A549 (cell line): ENCODE results near the gene SLC39A5. TPM values are rescaled to one million over a fixed set of nuclear protein-coding genes. Genes with fewer than 3 reads are reported as not detected.

ENCODE experiments used
- ATAC-seq, 2 experiments: fragments of 200-7000 bp in 1 of 2; fragments of >200 bp in 1 of 2; cut with Nextera tagmentation in 1 of 2; cut with Tn5 transposase in 1 of 2; 3 replicates each; pipeline versions ENCODE4 v1.8.0 to v1.9.1; 2018 to 2020; ENCODE audit warnings: mild to moderate bottlenecking in 1 of 2, moderate library complexity in 1 of 2
- CTCF ChIA-PET: fragments of 300-600 bp; sonication (Branson Sonifier 250); formaldehyde crosslinking; extraction: SDS; loops from one replicate; lab custom pipeline; 2021; ENCODE audit warnings: antibody characterized with exemption, inconsistent platforms; lab: Yijun Ruan, JAX
- POLR2A ChIA-PET: fragments of 350-600 bp; formaldehyde crosslinking; extraction: SDS; loops from one replicate; lab custom pipeline; 2021; ENCODE audit warnings: antibody characterized with exemption, inconsistent platforms; lab: Yijun Ruan, JAX
- DNase-seq, 2 experiments: peaks; one replicate each; pipeline versions ENCODE4 v3.0.0 to v3.0.0-alpha.2; 2011 to 2016; ENCODE audit warnings: low read depth in 1 of 2, low spot score in 1 of 2
- FAIRE-seq: peaks from 2 replicates; lab custom pipeline; 2011; peaks lifted over from hg19 to GRCh38; lab: Jason Lieb, UNC
- H3K27ac ChIP-seq, 2 experiments: fragments of >200 bp; sonication (Bioruptor Twin); formaldehyde crosslinking; 3 replicates each; pipeline ENCODE4 v1.5.1; 2016 to 2017
- H3K4me1 ChIP-seq: fragments of >200 bp; sonication (Bioruptor Twin); formaldehyde crosslinking; 3 replicates; pipeline ENCODE4 v1.6.1; 2016
- H3K4me2 ChIP-seq: fragments of >200 bp; sonication (Bioruptor Twin); formaldehyde crosslinking; 3 replicates; pipeline ENCODE4 v1.6.1; 2016
- H3K4me3 ChIP-seq: fragments of >200 bp; sonication (Bioruptor Twin); formaldehyde crosslinking; 3 replicates; pipeline ENCODE4 v1.5.1; 2016
- H3K9me3 ChIP-seq: fragments of >200 bp; sonication (Bioruptor Twin); formaldehyde crosslinking; 3 replicates; pipeline ENCODE4 v1.6.1; 2016
- BCL3 ChIP-seq: fragments of >200 bp; sonication (Bioruptor Twin); formaldehyde crosslinking; IDR thresholded peaks from 3 replicates; pipeline ENCODE4 v1.6.1; 2016
- BHLHE40 ChIP-seq: IDR thresholded peaks from 2 replicates; pipeline ENCODE4 v1.6.1; 2012; ENCODE audit warnings: low read depth, low read length, inconsistent platforms
- CBX8 ChIP-seq: fragments of 200-600 bp; sonication (generic); IDR thresholded peaks from 2 replicates; pipeline ENCODE4 v1.6.1; 2016
- CEBPB ChIP-seq, 2 experiments: fragments of >200 bp in 1 of 2; sonication (Bioruptor Twin) in 1 of 2; formaldehyde crosslinking in 1 of 2; IDR thresholded peaks; 2 replicates each; pipeline ENCODE4 v1.6.1; 2012 to 2016
- CHD2 ChIP-seq: fragments of 150-350 bp; IDR thresholded peaks from 2 replicates; pipeline ENCODE4 v1.6.1; 2014; ENCODE audit warnings: low read length; ENCODE audit not compliant: partially characterized antibody
- FOSB ChIP-seq: fragments of 250-450 bp; sonication (Bioruptor Pico); IDR thresholded peaks from 2 replicates; pipeline ENCODE4 v1.5.0; 2020; ENCODE audit warnings: mild to moderate bottlenecking, moderate library complexity
- GATA3 ChIP-seq: IDR thresholded peaks from 2 replicates; pipeline ENCODE4 v1.6.1; 2012; ENCODE audit warnings: borderline replicate concordance
- HES2 ChIP-seq: fragments of >200 bp; sonication (Bioruptor Twin); formaldehyde crosslinking; IDR thresholded peaks from 2 replicates; pipeline ENCODE4 v1.6.1; 2016
- HEYL ChIP-seq: fragments of 250-450 bp; sonication (Bioruptor Pico); IDR thresholded peaks from 2 replicates; pipeline ENCODE4 v1.8.0; 2021; ENCODE audit warnings: mild to moderate bottlenecking, moderate library complexity
- JUNB ChIP-seq: fragments of >200 bp; sonication (Bioruptor Twin); formaldehyde crosslinking; IDR thresholded peaks from 2 replicates; pipeline ENCODE4 v1.6.1; 2016
- KDM5A ChIP-seq: fragments of 200-600 bp; sonication (generic); IDR thresholded peaks from 2 replicates; pipeline ENCODE4 v1.6.1; 2016; ENCODE audit warnings: antibody characterized with exemption, mild to moderate bottlenecking
- MAFK ChIP-seq: fragments of 450-650 bp; IDR thresholded peaks from 2 replicates; pipeline ENCODE4 v1.6.1; 2014; ENCODE audit not compliant: partially characterized antibody
- MAZ ChIP-seq: fragments of 150-350 bp; IDR thresholded peaks from 2 replicates; pipeline ENCODE4 v1.6.1; 2014; ENCODE audit warnings: antibody characterized with exemption, low read depth, low read length, borderline replicate concordance
- NPAS2 ChIP-seq: fragments of 250-450 bp; sonication (Bioruptor Pico); IDR thresholded peaks from 2 replicates; pipeline ENCODE4 v1.8.0; 2022; ENCODE audit warnings: mild to moderate bottlenecking, moderate library complexity, borderline replicate concordance
- POLR2A ChIP-seq: IDR thresholded peaks from 2 replicates; pipeline ENCODE4 v1.6.1; 2012; ENCODE audit warnings: mild to moderate bottlenecking, low read length
- RAD21 ChIP-seq, 2 experiments: fragments of >200 bp in 1 of 2; sonication (Bioruptor Twin) in 1 of 2; formaldehyde crosslinking in 1 of 2; IDR thresholded peaks in 1 of 2; conservative IDR thresholded peaks in 1 of 2; 2 replicates in 1 of 2; 3 replicates in 1 of 2; pipeline ENCODE4 v1.6.1; 2012 to 2018; ENCODE audit warnings: inconsistent platforms in 1 of 2
- SMC3 ChIP-seq: fragments of >200 bp; sonication (Bioruptor Twin); formaldehyde crosslinking; IDR thresholded peaks from 3 replicates; pipeline ENCODE4 v1.6.1; 2018; ENCODE audit warnings: inconsistent platforms
- TFCP2L1 ChIP-seq: fragments of 250-450 bp; sonication (Bioruptor Pico); IDR thresholded peaks from 2 replicates; pipeline ENCODE4 v1.5.0; 2021; ENCODE audit warnings: mild to moderate bottlenecking
- TP53 ChIP-seq: fragments of 250-450 bp; sonication (Bioruptor Pico); IDR thresholded peaks from 2 replicates; pipeline ENCODE4 v1.5.0; 2021; ENCODE audit warnings: mild to moderate bottlenecking, moderate library complexity
- USF2 ChIP-seq: fragments of 450-650 bp; IDR thresholded peaks from 2 replicates; pipeline ENCODE4 v1.6.1; 2014; ENCODE audit warnings: antibody characterized with exemption
- ZC3H11A ChIP-seq: fragments of 450-650 bp; IDR thresholded peaks from 2 replicates; pipeline ENCODE4 v1.6.1; 2014; ENCODE audit warnings: antibody characterized with exemption, mild to moderate bottlenecking
- ZFP36 ChIP-seq: fragments of 450-650 bp; IDR thresholded peaks from 2 replicates; pipeline ENCODE4 v1.6.1; 2014; ENCODE audit warnings: borderline replicate concordance; ENCODE audit not compliant: partially characterized antibody
- ZNF302 ChIP-seq: fragments of 250-450 bp; sonication (Bioruptor Pico); IDR thresholded peaks from 2 replicates; pipeline ENCODE4 v1.9.0; 2021; ENCODE audit warnings: inconsistent platforms, mild to moderate bottlenecking, moderate library complexity
- ZSCAN20 ChIP-seq: fragments of 250-450 bp; sonication (Bioruptor Pico); IDR thresholded peaks from 2 replicates; pipeline ENCODE4 v1.8.0; 2022; ENCODE audit warnings: mild to moderate bottlenecking, moderate library complexity
- WGBS: methylation state at CpG from one replicate; pipeline ENCODE4 v1.1.6; 2017; ENCODE audit errors: missing lambda C conversion rate; 5-methylcytosine and 5-hydroxymethylcytosine counted together
- polyA plus RNA-seq, 4 experiments: library from polyadenylated mRNA; depleted of rRNA in 3 of 4; stranded (reverse); fragments of >200 nt; fragmentation: RNase III in 1 of 4; extraction: RNeasy Plus Mini Kit Qiagen cat#74134 plus additional on column Dnase treatment in 1 of 4; gene quantifications; 2 replicates in 3 of 4; 3 replicates in 1 of 4; pipeline ENCODE4 v1.2.3, GENCODE V29; 2011 to 2017

SLC39A5 gene
- polyA plus RNA-seq, 2 of the 4 experiments (the other 2 are of a cell fraction) = 0.23 TPM; not detected in 1

DNA sequence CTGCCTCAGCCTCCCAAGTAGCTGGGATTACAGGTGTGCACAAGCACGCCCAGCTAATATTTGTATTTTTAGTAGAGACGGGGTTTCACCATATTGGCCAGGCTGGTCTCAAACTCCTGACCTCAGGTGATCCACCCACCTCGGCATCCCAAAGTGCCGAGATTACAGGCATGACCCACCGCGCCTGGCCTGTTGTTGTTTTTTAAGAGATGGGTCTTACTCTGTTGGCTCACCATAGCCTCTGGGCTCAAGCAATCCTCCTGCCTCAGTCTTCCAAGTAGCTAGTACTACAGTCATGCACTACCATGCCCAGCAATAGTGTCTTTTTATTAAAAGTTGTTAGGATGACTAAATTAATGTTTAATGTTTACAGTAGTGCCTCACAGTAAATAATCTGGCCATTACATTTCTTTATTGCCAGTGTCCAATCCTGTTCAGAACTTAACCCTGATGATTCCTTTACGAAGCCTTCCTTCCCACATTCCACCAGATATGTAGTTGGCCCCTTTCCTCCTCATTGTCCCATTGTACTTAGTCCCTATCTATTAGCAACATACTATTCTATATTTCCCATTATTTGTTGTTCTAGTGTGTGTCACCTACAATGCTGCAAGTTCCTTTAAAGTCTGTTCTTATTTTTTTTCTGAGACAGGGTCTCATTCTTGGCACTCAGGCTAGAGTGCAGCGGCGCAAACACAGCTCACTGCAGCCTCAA is 31.8 kb upstream of the SLC39A5 start:
- DNase-seq (no peak), FAIRE-seq (no peak), ATAC-seq (no peak)
- Histone ChIP-seq H3K4me2 (no peak overlapping the region), H3K27ac (no peak overlapping the region), H3K9me3 (no peaks in the 10 kb centered on the region), H3K4me1 (no peaks in the 10 kb centered on the region), H3K4me3 (no peak overlapping the region)
- WGBS = 80% methylated on average over 9 of the region's 9 CpGs
- CTCF ChIA-PET = interaction anchor here (1.0 to 6.3 kb wide), 7 partner anchors 8 to 78 kb away, joined by 3 to 46 read pairs (median 9); partner anchors contain the start of genes ANKRD52, RNF41 and SMARCC2
- POLR2A ChIA-PET = no interaction called here
- TF ChIP-seq RAD21 (conservative IDR thresholded peaks at IDR 0.05 in 1 of 2, IDR thresholded peaks at IDR 0.05 in 1 of 2) (no peak), KDM5A (no peak), SMC3 (no peak), USF2 (no peak), BHLHE40 (no peak), ZSCAN20 (CRISPR knock-in tag) (no peak), CHD2 (no peak), HES2 (no peak)

DNA sequence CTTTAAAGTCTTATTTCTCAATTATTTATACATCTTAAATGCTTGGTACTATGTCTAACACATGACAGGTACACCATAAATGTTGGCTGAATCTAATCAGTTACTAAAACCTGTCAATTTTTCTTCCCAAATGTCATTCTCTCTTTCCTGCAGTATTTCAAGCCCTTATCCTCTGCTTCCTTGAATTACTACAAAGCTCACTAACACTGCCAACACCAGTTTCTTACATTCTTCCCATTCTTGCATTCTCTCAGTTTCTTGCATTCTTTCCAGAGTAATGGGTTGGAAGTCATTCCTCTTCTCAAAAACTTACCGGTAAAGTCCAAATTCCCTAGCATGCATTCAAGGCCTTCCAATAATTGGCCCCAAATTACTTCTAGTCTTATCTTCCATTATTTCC is 31.0 kb upstream of the SLC39A5 start:
- no peaks in the 10 kb centered on the region for H3K9me3 ChIP-seq
- H3K4me1 ChIP-seq = no peaks in the 10 kb centered on the region
- no peak overlapping the region for H3K4me2 ChIP-seq
- ChIA-PET CTCF (interaction anchor here (0.9 to 6.3 kb wide), 4 partner anchors 7 to 23 kb away, joined by 3 to 46 read pairs (median 13); partner anchors contain the start of genes RNF41 and SMARCC2), POLR2A (no interaction called here)
- ATAC-seq (no peak), FAIRE-seq (no peak)
- H3K4me3 ChIP-seq = no peak overlapping the region
- TF ChIP-seq MAZ = no peak
- no peak for TF ChIP-seq FOSB (CRISPR knock-in tag)
- no peak for TF ChIP-seq BCL3
- no peak for TF ChIP-seq ZNF302 (CRISPR knock-in tag)
- TF ChIP-seq GATA3 = no peak
- TF ChIP-seq USF2 = no peak
- no peak for TF ChIP-seq CHD2
- TF ChIP-seq CBX8 = no peak
- TF ChIP-seq MAFK = no peak
- TF ChIP-seq JUNB = no peak
- TF ChIP-seq HEYL = no peak
- no peak for TF ChIP-seq TFCP2L1 (CRISPR knock-in tag)
- TF ChIP-seq NPAS2 = no peak
- no peak for TF ChIP-seq CEBPB (IDR thresholded peaks at IDR 0.05)
- TF ChIP-seq, all 56 proteins: peak for 0
- DNase-seq = no peak
- WGBS = 74% methylated on average over 1 of the region's 1 CpG
- no peak overlapping the region for H3K27ac ChIP-seq

DNA sequence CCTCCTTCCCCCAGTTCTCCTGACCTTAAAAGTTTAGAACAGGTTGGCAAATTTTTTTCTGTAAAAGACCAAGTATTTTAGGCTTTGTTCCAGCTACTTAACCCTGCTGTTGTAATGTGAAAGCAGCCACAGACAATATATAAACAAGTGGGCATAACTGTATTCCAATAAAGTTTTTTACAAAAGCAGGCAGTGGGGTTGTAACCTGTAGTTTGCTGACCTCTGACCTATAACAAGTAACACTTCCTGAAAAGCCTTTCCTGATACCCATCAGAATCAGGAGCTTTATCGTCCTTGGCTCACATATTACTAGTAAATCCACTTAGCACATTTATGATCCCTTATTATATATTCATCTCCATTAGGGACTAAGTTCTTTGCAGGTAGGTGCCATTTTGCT is 27.5 kb upstream of the SLC39A5 start:
- H3K4me3 ChIP-seq = no peak overlapping the region
- TF ChIP-seq GATA3 (no peak), KDM5A (no peak), ZFP36 (no peak), POLR2A (no peak), ZC3H11A (no peak), TP53 (CRISPR knock-in tag) (no peak)
- ATAC-seq = no peak
- H3K9me3 ChIP-seq = no peaks in the 10 kb centered on the region
- no peak for FAIRE-seq
- no peaks in the 10 kb centered on the region for H3K4me1 ChIP-seq
- WGBS = 93% methylated on average over 1 of the region's 1 CpG
- no peak overlapping the region for H3K4me2 ChIP-seq
- DNase-seq = no peak
- ChIA-PET CTCF (interaction anchor here (0.8 to 2.7 kb wide), 8 partner anchors 10 to 82 kb away, joined by 3 to 19 read pairs (median 4); partner anchors contain the start of gene SMARCC2), POLR2A (interaction anchor here (3.4 kb wide), 1 partner anchor 19 kb away, joined by 17 read pairs; the partner anchor contains the start of gene RNF41)
- H3K27ac ChIP-seq = no peak overlapping the region
